ENCODE data around the gene SH3BGRL2. TPM values are rescaled to one million over a fixed set of nuclear protein-coding genes. Genes with fewer than 3 reads are reported as not detected.

The SH3BGRL2 gene
- total and polyA plus RNA-seq, 2 of the 4 experiments (the other 2 are of a cell fraction) = 2.4 to 5.6 TPM

DNA sequence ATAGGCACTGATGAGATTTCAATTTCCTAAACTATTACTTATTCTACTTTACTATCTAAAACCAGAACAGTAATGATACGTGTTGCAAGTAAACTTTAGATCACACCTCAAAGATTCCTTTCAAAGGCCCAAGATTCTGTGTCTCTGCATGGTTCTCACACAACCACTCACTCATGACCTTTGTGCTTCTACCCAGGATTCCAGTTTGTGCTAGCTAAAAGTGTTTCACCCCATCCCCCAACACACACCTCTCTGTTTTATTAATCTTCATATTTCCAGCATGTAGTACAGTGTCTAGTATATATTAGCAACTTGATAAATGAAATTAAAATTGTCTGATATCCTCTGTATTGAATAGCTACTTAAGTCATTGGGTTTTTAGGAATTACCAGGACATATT, 8.8 kb upstream of the SH3BGRL2 start:
- no peak overlapping the region for H3K18ac ChIP-seq (ENCODE audit: low read depth, low read length)
- H3K4me2 ChIP-seq (ENCODE audit: low read depth, low read length) = no peak overlapping the region
- H2AFZ ChIP-seq (replicated peaks; ENCODE audit: low read length, poor library complexity) = no peak overlapping the region
- DNase-seq = no peak
- in situ Hi-C loops (cut with MboI; ENCODE audit: low sequenced_read_pairs) (no loop called here), dilution Hi-C loops (cut with HindIII; ENCODE audit: low sequenced_read_pairs, unreplicated experiment) (no loop called here), intact Hi-C loops (cut with micrococcal nuclease) (no loop called here)
- no CpG with 5 or more reads among the region's 1 CpG for WGBS, 2 experiments (ENCODE audit: extremely low coverage in 2 of 2, insufficient read length in 1 of 2)
- no TSS peak for BruUV-seq (replicated peaks)
- no peak overlapping the region for H2BK15ac ChIP-seq (ENCODE audit: low read depth, low read length)
- H2AK9ac ChIP-seq (replicated peaks; ENCODE audit: low read depth, low read length, poor library complexity) = no peak overlapping the region
- no peak for TF ChIP-seq CHD1 (IDR thresholded peaks at IDR 0.05; ENCODE audit: low read depth, low read length)
- no peak for TF ChIP-seq RAD21 (IDR thresholded peaks at IDR 0.05; ENCODE audit: low read length)
- TF ChIP-seq RCOR1 (IDR thresholded peaks at IDR 0.05; ENCODE audit: insufficient replicate concordance, low read length) = no peak
- TF ChIP-seq NFE2L2 (IDR thresholded peaks at IDR 0.05; ENCODE audit: low read depth, low read length) = no peak
- TF ChIP-seq SMC3 (IDR thresholded peaks at IDR 0.05; ENCODE audit: low read depth, low read length) = no peak
- TF ChIP-seq FOS (IDR thresholded peaks at IDR 0.05; ENCODE audit: low read depth, low read length) = no peak
- no peak for TF ChIP-seq CEBPB (IDR thresholded peaks at IDR 0.05; ENCODE audit: low read depth, low read length)
- TF ChIP-seq, protein P1, sequence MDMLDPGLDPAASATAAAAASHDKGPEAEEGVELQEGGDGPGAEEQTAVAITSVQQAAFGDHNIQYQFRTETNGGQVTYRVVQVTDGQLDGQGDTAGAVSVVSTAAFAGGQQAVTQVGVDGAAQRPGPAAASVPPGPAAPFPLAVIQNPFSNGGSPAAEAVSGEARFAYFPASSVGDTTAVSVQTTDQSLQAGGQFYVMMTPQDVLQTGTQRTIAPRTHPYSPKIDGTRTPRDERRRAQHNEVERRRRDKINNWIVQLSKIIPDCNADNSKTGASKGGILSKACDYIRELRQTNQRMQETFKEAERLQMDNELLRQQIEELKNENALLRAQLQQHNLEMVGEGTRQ (IDR thresholded peaks at IDR 0.05; ENCODE audit: low read depth, low read length) = no peak
- no peak for TF ChIP-seq POLR2A (IDR thresholded peaks at IDR 0.05; ENCODE audit: low read depth, low read length)
- TF ChIP-seq RFX5 (IDR thresholded peaks at IDR 0.05; ENCODE audit: low read depth, low read length) = no peak
- TF ChIP-seq MXI1 (IDR thresholded peaks at IDR 0.05; ENCODE audit: borderline replicate concordance, low read depth, low read length) = no peak
- no peak for TF ChIP-seq BHLHE40 (IDR thresholded peaks at IDR 0.05; ENCODE audit: low read depth, low read length)
- H3K79me1 ChIP-seq (ENCODE audit: low read depth in 1 of 2, low read length in 2 of 2) = no peaks in the 10 kb centered on the region
- no peak overlapping the region for H3K27ac ChIP-seq (ENCODE audit: insufficient read depth, low read length)
- no peak overlapping the region for H2BK20ac ChIP-seq (ENCODE audit: low read depth, low read length)
- no peak overlapping the region for H3K4ac ChIP-seq (ENCODE audit: low read depth, low read length)
- no peaks in the 10 kb centered on the region for H3K9me3 ChIP-seq (ENCODE audit: control insufficient read depth, insufficient read depth, low read length)
- ATAC-seq (ENCODE audit: low read depth) = no peak
- H3K4me1 ChIP-seq (ENCODE audit: control insufficient read depth, insufficient read depth, low read length) = no peaks in the 10 kb centered on the region
- no peak overlapping the region for H4K91ac ChIP-seq (ENCODE audit: insufficient read depth, low read depth, low read length)
- H4K8ac ChIP-seq (ENCODE audit: low read depth in 2 of 2, low read length in 2 of 2) = no peak overlapping the region
- no peak overlapping the region for H2AK5ac ChIP-seq (ENCODE audit: low read depth, low read length)
- H3K9ac ChIP-seq (ENCODE audit: low read depth, low read length) = no peak overlapping the region
- peaks cover 6% of the 10 kb centered on the region; the same call in 1 of the 2 replicates for H3K9me1 ChIP-seq (ENCODE audit: insufficient read depth, low read length)
- H3K56ac ChIP-seq (ENCODE audit: extremely low read depth, insufficient read depth, low read length) = no peak overlapping the region
- H3K27me3 ChIP-seq (ENCODE audit: control insufficient read depth, insufficient read depth, low read length) = no peaks in the 10 kb centered on the region; the same call in 1 of the 2 replicates
- H3K23ac ChIP-seq (ENCODE audit: low read depth, low read length) = no peak overlapping the region
- CTCF ChIA-PET = interaction anchor here (1.3 kb wide), 1 partner anchor 52 kb away, joined by 3 read pairs; no protein-coding TSS in a partner anchor
- H4K5ac ChIP-seq (ENCODE audit: low read depth, low read length) = no peak overlapping the region
- H2BK120ac ChIP-seq (ENCODE audit: low read depth, low read length) = no peak overlapping the region
- no peaks in the 10 kb centered on the region for H4K20me1 ChIP-seq (ENCODE audit: insufficient read depth, low read length)
- H2BK5ac ChIP-seq (ENCODE audit: low read depth, low read length, poor library complexity, severe bottlenecking) = no peak overlapping the region
- no peak overlapping the region for H3K14ac ChIP-seq (replicated peaks; ENCODE audit: low read depth, low read length)
- POLR2A ChIA-PET (ENCODE audit: unreplicated experiment) = no interaction called here
- no peaks in the 10 kb centered on the region for H3K36me3 ChIP-seq (ENCODE audit: control insufficient read depth, insufficient read depth, low read length)
- no peak overlapping the region for H3K4me3 ChIP-seq (ENCODE audit: insufficient read depth, low read depth, low read length)

Data from IMR-90 (cell line).